Breast epithelium (tissue), 4 donors: ENCODE results near the gene ETNK1. TPM values are rescaled to one million over a fixed set of nuclear protein-coding genes. Genes with fewer than 3 reads are reported as not detected.

ENCODE experiments used
- DNase-seq, 2 donors: peaks; one replicate each; pipeline ENCODE4 v3.0.0-alpha.2; 2019; ENCODE audit warnings: low spot score in 2 of 2
- H3K27ac ChIP-seq, 2 donors: fragments of 200-600 bp; sonication (generic) in 1 of 2; one replicate each; pipeline ENCODE4 v1.5.1; 2016 to 2019; ENCODE audit warnings: mild to moderate bottlenecking in 1 of 2
- H3K27me3 ChIP-seq, 2 donors: fragments of 200-600 bp; sonication (generic) in 1 of 2; one replicate each; pipeline versions ENCODE4 v1.5.1 to v1.6.0; 2017 to 2019; ENCODE audit warnings: control low read depth in 1 of 2, mild to moderate bottlenecking in 1 of 2
- H3K36me3 ChIP-seq: fragments of 200-600 bp; one replicate; pipeline ENCODE4 v1.5.1; 2019
- H3K4me1 ChIP-seq, 2 donors: fragments of 200-600 bp; sonication (generic); one replicate each; pipeline ENCODE4 v1.5.1; 2016 to 2019; ENCODE audit warnings: control low read depth in 1 of 2
- H3K4me3 ChIP-seq, 3 donors: fragments of 200-600 bp; sonication (generic); 1 replicate in 2 of 3; 2 replicates in 1 of 3; pipeline ENCODE4 v1.5.1; 2016 to 2019; ENCODE audit warnings: mild to moderate bottlenecking in 3 of 3, moderate library complexity in 2 of 3
- H3K9me3 ChIP-seq, 2 donors: fragments of 200-600 bp; sonication (generic) in 1 of 2; one replicate each; pipeline ENCODE4 v1.5.1; 2016 to 2019; ENCODE audit warnings: control low read depth in 1 of 2
- POLR2A ChIP-seq: fragments of 450-650 bp; IDR thresholded peaks from one replicate; pipeline ENCODE4 v1.6.1; 2016; ENCODE audit warnings: antibody characterized with exemption, mild to moderate bottlenecking, moderate library complexity
- POLR2AphosphoS5 ChIP-seq, 3 donors: sonication (generic); formaldehyde crosslinking; IDR thresholded peaks; one replicate each; pipeline ENCODE4 v1.6.1; 2017; ENCODE audit warnings: antibody characterized with exemption in 3 of 3
- intact Hi-C: fragments of 100-400 bp; cut with DNase I; formaldehyde crosslinking; loops from one replicate; pipeline ENCODE4 v1.15.1; 2023; ENCODE audit warnings: low total_unique reads
- total RNA-seq, 3 donors: library from RNA; depleted of rRNA; stranded (reverse); fragments of >200 nt; gene quantifications; one replicate each; pipeline ENCODE4 v1.1.0, GENCODE V29; 2016
- TF ChIP-seq, protein P1 (sequence below), 3 donors: fragments of 450-650 bp; IDR thresholded peaks; one replicate each; pipeline ENCODE4 v1.5.1; 2016 to 2017; ENCODE audit warnings: antibody characterized with exemption in 3 of 3, mild to moderate bottlenecking in 3 of 3, moderate library complexity in 3 of 3

ETNK1 gene
- total RNA-seq, 3 donors from 2014 or later = 26.2 to 67.0 (median 44.6) TPM

DNA sequence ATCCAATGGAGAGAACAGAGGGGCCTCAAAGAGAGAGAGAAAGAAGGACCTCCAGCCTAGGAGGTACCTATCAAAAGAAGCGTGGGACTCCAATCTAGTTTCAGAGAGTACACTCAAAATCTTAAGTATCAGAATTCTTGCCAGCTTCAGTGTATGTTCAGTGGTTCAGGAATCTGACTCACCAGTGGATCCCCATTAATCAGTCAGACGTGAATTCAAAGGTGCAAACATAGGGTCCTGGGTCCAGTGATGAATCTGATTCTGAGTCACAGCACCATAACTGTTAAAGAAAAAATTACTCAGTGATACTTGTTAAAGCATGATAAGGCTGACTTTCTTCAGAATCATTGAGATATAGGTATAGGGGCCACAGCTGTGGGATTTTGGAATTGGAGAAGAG lies 33.2 kb downstream of the ETNK1 start:
- Histone ChIP-seq H3K9me3 (no peaks in the 10 kb centered on the region), H3K27me3 (no peaks in the 10 kb centered on the region), H3K36me3 (no peaks in the 10 kb centered on the region), H3K27ac (no peak overlapping the region), H3K4me3 (no peak overlapping the region), H3K4me1 (no peaks in the 10 kb centered on the region)
- TF ChIP-seq, protein P1, sequence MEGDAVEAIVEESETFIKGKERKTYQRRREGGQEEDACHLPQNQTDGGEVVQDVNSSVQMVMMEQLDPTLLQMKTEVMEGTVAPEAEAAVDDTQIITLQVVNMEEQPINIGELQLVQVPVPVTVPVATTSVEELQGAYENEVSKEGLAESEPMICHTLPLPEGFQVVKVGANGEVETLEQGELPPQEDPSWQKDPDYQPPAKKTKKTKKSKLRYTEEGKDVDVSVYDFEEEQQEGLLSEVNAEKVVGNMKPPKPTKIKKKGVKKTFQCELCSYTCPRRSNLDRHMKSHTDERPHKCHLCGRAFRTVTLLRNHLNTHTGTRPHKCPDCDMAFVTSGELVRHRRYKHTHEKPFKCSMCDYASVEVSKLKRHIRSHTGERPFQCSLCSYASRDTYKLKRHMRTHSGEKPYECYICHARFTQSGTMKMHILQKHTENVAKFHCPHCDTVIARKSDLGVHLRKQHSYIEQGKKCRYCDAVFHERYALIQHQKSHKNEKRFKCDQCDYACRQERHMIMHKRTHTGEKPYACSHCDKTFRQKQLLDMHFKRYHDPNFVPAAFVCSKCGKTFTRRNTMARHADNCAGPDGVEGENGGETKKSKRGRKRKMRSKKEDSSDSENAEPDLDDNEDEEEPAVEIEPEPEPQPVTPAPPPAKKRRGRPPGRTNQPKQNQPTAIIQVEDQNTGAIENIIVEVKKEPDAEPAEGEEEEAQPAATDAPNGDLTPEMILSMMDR (IDR thresholded peaks at IDR 0.05) = no peak
- TF ChIP-seq POLR2A (no peak), POLR2AphosphoS5 (IDR thresholded peaks at IDR 0.05) (no peak)
- no peak for DNase-seq
- intact Hi-C loops = no loop called here

DNA sequence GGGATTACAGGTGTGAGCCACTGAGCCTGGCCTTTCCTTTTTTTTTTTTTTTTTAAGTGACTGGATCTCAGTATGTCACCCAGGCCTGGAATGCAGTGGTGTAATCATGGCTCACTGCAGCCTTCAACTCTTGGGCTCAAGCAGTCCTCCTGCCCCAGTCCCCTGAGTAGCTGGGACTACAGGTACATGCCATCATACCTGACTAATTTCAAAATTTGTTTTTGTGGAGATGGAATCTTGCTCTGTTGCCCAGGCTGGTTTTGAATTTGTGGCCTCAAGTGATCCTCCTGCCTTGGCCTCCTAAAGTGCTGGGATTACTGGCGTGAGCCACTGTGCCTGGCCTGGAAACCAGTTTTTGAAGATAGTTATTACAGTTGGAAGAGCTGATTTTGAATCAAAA lies 37.4 kb downstream of the ETNK1 start:
- H3K4me3 ChIP-seq = no peak overlapping the region
- H3K27me3 ChIP-seq = no peaks in the 10 kb centered on the region
- intact Hi-C loops = no loop called here
- H3K4me1 ChIP-seq = no peaks in the 10 kb centered on the region
- no peak for DNase-seq
- TF ChIP-seq POLR2AphosphoS5 (IDR thresholded peaks at IDR 0.05) = no peak
- no peak for TF ChIP-seq POLR2A
- TF ChIP-seq, protein P1 (IDR thresholded peaks at IDR 0.05) = no peak
- H3K36me3 ChIP-seq = no peaks in the 10 kb centered on the region
- no peaks in the 10 kb centered on the region for H3K9me3 ChIP-seq
- H3K27ac ChIP-seq = no peak overlapping the region

DNA sequence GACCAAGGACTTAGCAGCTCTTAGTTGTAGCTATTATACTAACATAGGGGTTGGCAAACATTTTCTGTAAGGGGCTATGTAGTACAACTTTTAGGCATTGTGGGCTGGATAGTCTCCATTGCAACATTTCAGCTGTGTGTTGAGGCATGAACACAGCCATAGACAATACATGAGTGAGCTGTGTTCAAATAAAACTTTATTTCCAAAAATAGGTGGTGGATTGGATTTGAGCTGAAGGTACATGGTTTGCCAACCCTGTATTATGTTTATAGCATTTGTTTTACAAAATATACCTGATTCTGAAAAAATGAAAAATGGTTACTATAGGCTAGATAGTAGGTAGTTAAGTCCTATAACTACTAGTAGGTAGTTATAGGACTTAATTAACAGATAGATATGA lies 40.5 kb downstream of the ETNK1 start:
- TF ChIP-seq POLR2AphosphoS5 (IDR thresholded peaks at IDR 0.05) = no peak
- TF ChIP-seq, protein P1 (IDR thresholded peaks at IDR 0.05) = no peak
- TF ChIP-seq POLR2A = no peak
- Histone ChIP-seq H3K4me1 (no peaks in the 10 kb centered on the region), H3K9me3 (no peaks in the 10 kb centered on the region), H3K36me3 (no peaks in the 10 kb centered on the region), H3K27ac (no peak overlapping the region), H3K27me3 (no peaks in the 10 kb centered on the region), H3K4me3 (no peak overlapping the region)
- intact Hi-C loops = no loop called here
- DNase-seq = no peak

DNA sequence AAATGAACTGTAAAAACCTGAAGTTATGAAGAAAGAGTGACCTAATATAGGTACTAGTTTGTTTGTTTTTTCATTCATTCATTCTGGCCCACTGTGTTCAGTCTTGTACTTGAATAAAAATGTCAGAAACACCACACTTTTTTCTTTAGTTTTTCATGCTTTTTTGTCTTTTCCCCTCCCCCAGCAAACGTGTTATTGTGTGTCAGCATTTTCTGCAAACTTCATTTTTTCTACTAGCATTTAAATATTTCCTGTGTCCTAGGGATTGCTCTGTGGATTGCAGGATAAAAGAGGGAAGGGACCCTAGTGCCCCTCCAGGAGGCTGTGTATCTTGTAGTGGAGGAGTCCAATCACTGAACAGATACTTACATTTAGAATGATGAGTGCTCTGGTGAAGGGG lies 42.2 kb downstream of the ETNK1 start:
- intact Hi-C loops = no loop called here
- Histone ChIP-seq H3K27me3 (no peaks in the 10 kb centered on the region), H3K4me3 (no peak overlapping the region), H3K36me3 (no peaks in the 10 kb centered on the region), H3K4me1 (no peaks in the 10 kb centered on the region), H3K27ac (no peak overlapping the region), H3K9me3 (no peaks in the 10 kb centered on the region)
- DNase-seq = no peak
- TF ChIP-seq POLR2AphosphoS5 (IDR thresholded peaks at IDR 0.05) = no peak
- TF ChIP-seq, protein P1 (IDR thresholded peaks at IDR 0.05) = no peak
- TF ChIP-seq POLR2A = no peak

DNA sequence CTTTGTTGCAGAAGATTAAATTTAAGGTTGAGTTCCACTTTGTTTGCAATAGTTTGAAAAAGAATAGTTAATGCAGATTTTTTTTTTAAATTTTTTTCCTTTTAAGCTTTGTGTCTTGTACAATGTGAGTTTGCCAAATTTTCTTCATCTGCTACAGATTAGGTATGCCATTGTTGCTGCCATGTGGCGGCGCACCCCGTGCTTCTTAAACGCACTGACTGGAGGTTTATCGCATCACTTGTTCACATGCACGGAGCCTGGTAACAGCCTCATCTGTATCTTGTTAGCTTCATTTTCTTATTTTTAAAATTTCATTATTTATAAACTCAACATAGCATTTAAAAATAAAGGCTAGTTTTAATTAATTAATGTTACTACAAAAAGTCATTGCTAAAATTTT lies 43.5 kb downstream of the ETNK1 start:
- intact Hi-C loops = no loop called here
- TF ChIP-seq, protein P1 (IDR thresholded peaks at IDR 0.05) = no peak
- TF ChIP-seq POLR2AphosphoS5 (IDR thresholded peaks at IDR 0.05) = no peak
- no peak for TF ChIP-seq POLR2A
- DNase-seq = no peak
- H3K27ac ChIP-seq = no peak overlapping the region
- no peaks in the 10 kb centered on the region for H3K36me3 ChIP-seq
- no peaks in the 10 kb centered on the region for H3K27me3 ChIP-seq
- H3K9me3 ChIP-seq = no peaks in the 10 kb centered on the region
- no peaks in the 10 kb centered on the region for H3K4me1 ChIP-seq
- H3K4me3 ChIP-seq = no peak overlapping the region
